ENCODE measurements around the gene ITCH.
"Not testable (repeated sequence)": the region's sequence is repeated elsewhere in the genome, so short reads cannot be mapped to it uniquely, and the experiment has no call there.

- TF ChIP-seq ZNF274 (IDR thresholded peaks at IDR 0.05; ENCODE audit: low read length); ZNF274 (tag by site-specific recombination; IDR thresholded peaks at IDR 0.05; ENCODE audit: borderline replicate concordance); ZNF140 (tag by site-specific recombination; IDR thresholded peaks at IDR 0.05); YY1 (tag by site-specific recombination; IDR thresholded peaks at IDR 0.05); REST (tag by site-specific recombination; IDR thresholded peaks at IDR 0.05); ZNF530 (tag by site-specific recombination; IDR thresholded peaks at IDR 0.05; ENCODE audit: low read depth): not testable (repeated sequence)
Measured at GRCh38 chr20:34359729-34360128, 3.3 kb upstream of the ITCH start.
